Astrocyte (in vitro differentiated cells and primary cell): Measurements from ENCODE around the gene TGFB3. TPM values are rescaled to one million over a fixed set of nuclear protein-coding genes. Genes with fewer than 3 reads are reported as not detected.

Source experiments
- DNase-seq: peaks from one replicate; pipeline ENCODE4 v3.0.0-alpha.2; 2010; ENCODE audit warnings: low read depth
- FAIRE-seq: peaks from 2 replicates; lab custom pipeline; 2011; peaks lifted over from hg19 to GRCh38; lab: Jason Lieb, UNC
- H2AFZ ChIP-seq: 2 replicates; pipeline ENCODE4 v1.6.0; 2012; ENCODE audit warnings: low read depth, low read length, inconsistent platforms
- H3K27ac ChIP-seq: 2 replicates; pipeline ENCODE4 v1.5.1; 2011; ENCODE audit warnings: low read depth, low read length, inconsistent platforms
- H3K27me3 ChIP-seq: 2 replicates; pipeline ENCODE4 v1.6.0; 2011; ENCODE audit warnings: low read length, inconsistent platforms; ENCODE audit not compliant: insufficient read depth
- H3K36me3 ChIP-seq: 2 replicates; pipeline ENCODE4 v1.5.1; 2011; ENCODE audit warnings: low read length, inconsistent platforms; ENCODE audit not compliant: insufficient read depth
- H3K4me1 ChIP-seq: 2 replicates; pipeline ENCODE4 v1.5.1; 2011; ENCODE audit warnings: low read length, inconsistent platforms; ENCODE audit not compliant: insufficient read depth
- H3K4me2 ChIP-seq: 2 replicates; pipeline ENCODE4 v1.6.0; 2012; ENCODE audit warnings: low read length, inconsistent platforms
- H3K4me3 ChIP-seq: 2 replicates; pipeline ENCODE4 v1.5.1; 2011; ENCODE audit warnings: low read depth, mild to moderate bottlenecking, low read length, inconsistent platforms; ENCODE audit not compliant: insufficient read depth
- H3K79me2 ChIP-seq: 2 replicates; pipeline ENCODE4 v1.6.0; 2012; ENCODE audit warnings: mild to moderate bottlenecking, low read length, inconsistent platforms; ENCODE audit not compliant: insufficient read depth
- H3K9ac ChIP-seq: 2 replicates; pipeline ENCODE4 v1.6.0; 2012; ENCODE audit warnings: mild to moderate bottlenecking, low read length, inconsistent platforms
- H3K9me3 ChIP-seq: 2 replicates; pipeline ENCODE4 v1.5.1; 2012; ENCODE audit warnings: low read depth, mild to moderate bottlenecking, low read length, inconsistent platforms; ENCODE audit not compliant: insufficient read depth
- H4K20me1 ChIP-seq: 2 replicates; pipeline ENCODE4 v1.6.0; 2012; ENCODE audit warnings: low read length, inconsistent platforms; ENCODE audit not compliant: insufficient read depth
- H3K27ac Mint-ChIP-seq: one replicate; pipeline ENCODE4 v1.8.0; 2021; ENCODE audit warnings: mild to moderate bottlenecking, mixed read lengths; ENCODE audit not compliant: unreplicated experiment
- H3K27me3 Mint-ChIP-seq: one replicate; pipeline ENCODE4 v1.8.0; 2021; ENCODE audit warnings: low read depth, mixed read lengths; ENCODE audit not compliant: unreplicated experiment
- H3K36me3 Mint-ChIP-seq: one replicate; pipeline ENCODE4 v1.8.0; 2021; ENCODE audit warnings: low read depth, mixed read lengths; ENCODE audit not compliant: unreplicated experiment
- H3K4me1 Mint-ChIP-seq: one replicate; pipeline ENCODE4 v1.8.0; 2021; ENCODE audit warnings: low read depth, mixed read lengths; ENCODE audit not compliant: unreplicated experiment
- H3K4me3 Mint-ChIP-seq: one replicate; pipeline ENCODE4 v1.8.0; 2021; ENCODE audit warnings: mild to moderate bottlenecking, moderate library complexity, mixed read lengths; ENCODE audit not compliant: unreplicated experiment
- H3K9me3 Mint-ChIP-seq: one replicate; pipeline ENCODE4 v1.8.0; 2021; ENCODE audit warnings: mild to moderate bottlenecking, mixed read lengths; ENCODE audit not compliant: unreplicated experiment
- EZH2 ChIP-seq: IDR thresholded peaks from 2 replicates; pipeline ENCODE4 v1.6.1; 2012; ENCODE audit warnings: mild to moderate bottlenecking, low read length, inconsistent platforms; ENCODE audit not compliant: insufficient read depth
- total RNA-seq: library from RNA; stranded (reverse); gene quantifications from 2 replicates; pipeline ENCODE4 v1.2.1, GENCODE V29; 2021
- TF ChIP-seq, protein P1 (sequence below): IDR thresholded peaks from 2 replicates; pipeline ENCODE4 v1.5.1; 2011; ENCODE audit warnings: low read depth, mild to moderate bottlenecking, inconsistent platforms, low read length, moderate library complexity; ENCODE audit not compliant: insufficient read depth

Gene TGFB3
- total RNA-seq, 1 donor from 2014 or later = 30.5 TPM

DNA sequence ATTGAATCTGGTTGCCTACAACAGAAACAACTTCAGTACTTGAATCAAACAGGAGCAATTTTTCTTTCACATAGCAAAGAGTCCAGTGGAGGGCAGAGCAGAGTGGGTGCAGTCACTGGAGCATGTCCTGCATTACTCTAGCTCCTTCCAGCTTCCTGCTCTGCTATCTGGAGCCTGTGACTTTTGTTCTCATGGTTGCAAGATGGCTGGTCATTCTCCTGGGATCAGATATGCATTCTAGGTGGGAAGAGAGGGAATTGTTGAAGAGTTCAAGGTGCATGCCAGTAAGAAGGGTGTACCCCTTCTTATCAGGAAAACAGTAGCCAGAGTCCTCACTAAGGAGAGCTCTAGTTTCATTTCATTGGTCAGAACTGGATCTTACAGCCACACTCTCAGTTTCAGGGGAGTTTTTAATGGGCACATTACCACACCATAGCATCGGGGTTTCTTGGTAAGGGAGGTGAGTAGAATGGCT, 11.8 kb upstream of the TGFB3 start:
- Mint-ChIP-seq H3K27me3 (no peaks in the 10 kb centered on the region), H3K4me1 (peaks cover 15% of the 10 kb centered on the region)

DNA sequence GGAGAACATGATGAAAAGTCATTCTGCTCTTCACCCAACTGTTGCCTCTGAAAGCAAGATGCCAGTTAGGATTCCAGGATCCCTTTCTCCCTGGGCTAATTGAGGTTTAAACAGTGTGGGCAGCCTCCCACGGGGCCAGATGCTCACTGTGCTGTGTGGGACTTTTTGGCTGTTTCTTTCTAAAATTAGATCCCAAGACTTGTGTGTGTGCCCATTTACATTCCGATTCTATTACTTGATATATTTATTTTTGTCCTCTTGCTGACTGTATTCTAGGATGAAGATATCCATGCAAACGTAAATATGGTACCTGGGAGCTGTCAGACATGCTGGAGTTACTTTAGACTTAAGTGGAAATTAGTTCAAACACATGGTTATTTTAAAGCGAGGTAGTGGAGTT, 10.0 kb upstream of the TGFB3 start:
- H3K36me3 Mint-ChIP-seq = peaks cover 19% of the 10 kb centered on the region

More for the DNA sequence above, 11.8 kb upstream of the TGFB3 start:
- no peak for DNase-seq
- H3K9me3 Mint-ChIP-seq = no peaks in the 10 kb centered on the region
- Histone ChIP-seq H3K9me3 (no peaks in the 10 kb centered on the region), H3K4me1 (peaks cover 4% of the 10 kb centered on the region), H4K20me1 (peaks cover 8% of the 10 kb centered on the region), H3K27me3 (no peaks in the 10 kb centered on the region), H3K4me2 (no peak overlapping the region), H3K79me2 (no peaks in the 10 kb centered on the region), H3K36me3 (peaks cover 11% of the 10 kb centered on the region), H3K27ac (no peak overlapping the region), H3K9ac (no peak overlapping the region), H2AFZ (no peak overlapping the region), H3K4me3 (no peak overlapping the region)
- H3K27ac Mint-ChIP-seq = no peak overlapping the region
- no peak for TF ChIP-seq EZH2
- TF ChIP-seq, protein P1, sequence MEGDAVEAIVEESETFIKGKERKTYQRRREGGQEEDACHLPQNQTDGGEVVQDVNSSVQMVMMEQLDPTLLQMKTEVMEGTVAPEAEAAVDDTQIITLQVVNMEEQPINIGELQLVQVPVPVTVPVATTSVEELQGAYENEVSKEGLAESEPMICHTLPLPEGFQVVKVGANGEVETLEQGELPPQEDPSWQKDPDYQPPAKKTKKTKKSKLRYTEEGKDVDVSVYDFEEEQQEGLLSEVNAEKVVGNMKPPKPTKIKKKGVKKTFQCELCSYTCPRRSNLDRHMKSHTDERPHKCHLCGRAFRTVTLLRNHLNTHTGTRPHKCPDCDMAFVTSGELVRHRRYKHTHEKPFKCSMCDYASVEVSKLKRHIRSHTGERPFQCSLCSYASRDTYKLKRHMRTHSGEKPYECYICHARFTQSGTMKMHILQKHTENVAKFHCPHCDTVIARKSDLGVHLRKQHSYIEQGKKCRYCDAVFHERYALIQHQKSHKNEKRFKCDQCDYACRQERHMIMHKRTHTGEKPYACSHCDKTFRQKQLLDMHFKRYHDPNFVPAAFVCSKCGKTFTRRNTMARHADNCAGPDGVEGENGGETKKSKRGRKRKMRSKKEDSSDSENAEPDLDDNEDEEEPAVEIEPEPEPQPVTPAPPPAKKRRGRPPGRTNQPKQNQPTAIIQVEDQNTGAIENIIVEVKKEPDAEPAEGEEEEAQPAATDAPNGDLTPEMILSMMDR = no peak
- H3K4me3 Mint-ChIP-seq = no peak overlapping the region
- no peak for FAIRE-seq
- H3K36me3 Mint-ChIP-seq = peaks cover 19% of the 10 kb centered on the region

DNA sequence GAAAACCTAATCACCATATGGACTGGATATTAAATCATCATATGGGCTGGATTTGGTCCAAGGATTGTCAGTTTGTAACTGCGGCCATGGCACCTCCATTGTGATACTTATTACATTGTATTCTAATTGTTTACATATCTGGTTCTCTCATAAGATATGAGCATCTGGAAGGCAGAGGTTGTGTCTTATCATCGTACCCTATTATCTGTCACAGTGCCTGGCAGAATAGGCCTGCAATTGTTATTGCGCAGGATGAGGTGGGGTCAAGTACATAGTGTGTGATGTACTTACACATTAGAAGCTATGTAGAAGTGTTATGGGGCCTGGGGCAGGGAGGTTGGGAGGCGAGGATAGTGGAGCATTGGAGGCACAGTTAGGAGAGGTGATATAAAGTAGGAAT, 8.5 kb upstream of the TGFB3 start:
- Histone ChIP-seq H2AFZ (no peak overlapping the region), H3K27me3 (no peaks in the 10 kb centered on the region), H3K4me3 (no peak overlapping the region), H3K9ac (no peak overlapping the region), H3K79me2 (peaks cover 16% of the 10 kb centered on the region), H3K36me3 (peaks cover 3% of the 10 kb centered on the region), H3K4me2 (no peak overlapping the region), H3K27ac (no peak overlapping the region), H3K4me1 (peaks cover 13% of the 10 kb centered on the region), H3K9me3 (no peaks in the 10 kb centered on the region), H4K20me1 (no peaks in the 10 kb centered on the region)
- FAIRE-seq (no peak), DNase-seq (no peak)
- H3K4me1 Mint-ChIP-seq = peaks cover 16% of the 10 kb centered on the region
- H3K27ac Mint-ChIP-seq = no peak overlapping the region
- no peaks in the 10 kb centered on the region for H3K9me3 Mint-ChIP-seq
- no peak for TF ChIP-seq EZH2
- peaks cover 14% of the 10 kb centered on the region for H3K36me3 Mint-ChIP-seq
- H3K4me3 Mint-ChIP-seq = no peak overlapping the region
- H3K27me3 Mint-ChIP-seq = no peaks in the 10 kb centered on the region

More for the DNA sequence above, 10.0 kb upstream of the TGFB3 start:
- Histone ChIP-seq H4K20me1 (peaks cover 6% of the 10 kb centered on the region), H3K9me3 (no peaks in the 10 kb centered on the region), H3K9ac (peak overlapping the region; percentile 16), H3K27ac (peak overlapping the region; percentile 21), H3K4me1 (peaks cover 5% of the 10 kb centered on the region), H3K4me3 (no peak overlapping the region), H3K4me2 (no peak overlapping the region), H3K79me2 (peaks cover 5% of the 10 kb centered on the region), H3K27me3 (no peaks in the 10 kb centered on the region), H3K36me3 (peaks cover 10% of the 10 kb centered on the region), H2AFZ (no peak overlapping the region)
- DNase-seq = peak; percentile 53
- peaks cover 17% of the 10 kb centered on the region for H3K4me1 Mint-ChIP-seq
- no peaks in the 10 kb centered on the region for H3K9me3 Mint-ChIP-seq
- no peak for FAIRE-seq
- TF ChIP-seq, protein P1 = no peak
- no peak for TF ChIP-seq EZH2
- no peak overlapping the region for H3K4me3 Mint-ChIP-seq
- H3K27ac Mint-ChIP-seq = no peak overlapping the region
- H3K27me3 Mint-ChIP-seq = no peaks in the 10 kb centered on the region
